HG03520 (cell line): ENCODE data around the gene SLC8A1.

Experiments used
- ATAC-seq: cut with Tn5 transposase; IDR thresholded peaks from one replicate; pipeline ENCODE4 v1.9.1; 2021; ENCODE audit warnings: mild to moderate bottlenecking, moderate library complexity; ENCODE audit not compliant: unreplicated experiment

Gene SLC8A1

DNA sequence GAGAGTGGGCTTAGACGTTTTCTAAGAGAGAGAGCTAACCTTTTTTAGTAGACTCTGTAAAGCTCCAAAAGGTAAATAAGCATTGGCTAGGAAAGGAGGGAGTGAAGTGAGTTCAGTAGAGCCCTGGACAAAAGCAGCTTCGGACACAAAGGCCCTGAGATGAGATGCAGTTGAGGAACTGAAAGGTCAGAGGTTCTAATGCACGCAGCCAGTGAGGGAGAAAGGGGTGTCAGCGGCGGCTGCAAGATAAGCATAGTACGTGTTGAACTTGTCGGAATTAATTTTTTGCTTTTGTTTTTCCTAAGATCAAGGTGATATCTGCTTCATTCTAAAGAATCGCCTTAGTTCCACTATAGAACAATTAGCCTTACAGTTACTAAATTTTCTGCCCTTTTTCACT, 11.2 kb upstream of the SLC8A1 start:
- no peak for ATAC-seq

DNA sequence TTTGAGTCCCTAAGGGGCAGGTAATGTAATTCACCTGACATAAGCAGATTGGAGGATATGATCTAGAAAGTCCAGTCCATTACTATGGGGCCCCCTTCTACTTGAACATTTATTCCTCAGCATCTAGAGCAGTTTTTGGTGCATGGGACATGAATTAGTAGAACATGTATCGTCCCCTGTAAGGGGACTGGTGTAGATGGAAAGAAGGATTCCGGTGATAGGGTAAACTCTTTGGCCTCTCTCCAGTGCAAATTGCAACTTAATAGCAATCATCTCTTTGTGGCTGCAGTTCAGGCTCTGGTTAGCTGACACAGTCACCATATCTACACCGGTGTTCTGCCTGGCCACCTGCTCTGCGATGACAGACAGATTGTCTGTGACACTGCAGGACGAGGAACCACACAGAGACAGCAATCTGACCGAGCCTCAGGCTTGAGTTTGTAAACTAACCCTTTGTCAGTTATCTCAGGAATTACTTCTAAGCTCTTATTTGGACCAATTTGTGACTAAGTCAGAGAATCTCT, 6.4 kb upstream of the SLC8A1 start:
- ATAC-seq, result no peak

DNA sequence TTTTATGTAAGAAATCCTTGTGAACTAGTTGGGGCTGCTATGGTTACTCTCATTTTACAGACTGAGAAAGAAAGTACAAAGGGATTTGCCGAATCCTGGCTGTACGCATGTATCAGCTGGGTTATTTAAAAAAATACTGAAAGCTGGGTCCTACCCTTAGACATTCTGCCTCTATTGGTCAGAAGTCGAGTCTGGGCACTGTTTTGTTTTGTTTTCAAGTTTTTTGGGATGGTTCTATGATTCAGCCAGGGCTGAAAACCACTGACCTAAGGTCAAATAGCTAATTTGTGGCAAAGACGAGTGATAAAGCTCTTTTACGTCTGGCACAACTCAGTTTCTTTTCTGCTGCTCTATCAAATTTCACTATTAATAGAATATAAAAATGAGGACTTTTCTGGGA, 5.9 kb upstream of the SLC8A1 start:
- ATAC-seq, result no peak

DNA sequence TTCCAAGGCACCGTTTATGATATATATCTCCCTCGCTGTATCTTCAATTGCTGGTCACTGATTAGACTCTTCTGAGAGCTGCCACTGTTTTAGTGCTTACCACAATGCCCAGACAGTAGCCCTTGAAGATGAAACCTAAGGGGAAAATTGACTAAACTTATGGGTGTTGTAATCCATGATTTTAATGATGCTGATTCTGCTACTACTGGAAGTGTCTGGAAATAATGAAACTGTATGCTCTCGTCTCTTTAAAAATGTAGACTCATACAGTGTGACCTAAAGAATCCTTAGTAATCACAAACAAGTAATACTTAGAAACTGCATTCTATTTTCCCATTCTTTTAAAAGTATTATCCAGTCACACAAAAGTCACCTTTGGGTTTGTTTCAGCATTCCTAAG, 5.5 kb upstream of the SLC8A1 start:
- ATAC-seq, result no peak

DNA sequence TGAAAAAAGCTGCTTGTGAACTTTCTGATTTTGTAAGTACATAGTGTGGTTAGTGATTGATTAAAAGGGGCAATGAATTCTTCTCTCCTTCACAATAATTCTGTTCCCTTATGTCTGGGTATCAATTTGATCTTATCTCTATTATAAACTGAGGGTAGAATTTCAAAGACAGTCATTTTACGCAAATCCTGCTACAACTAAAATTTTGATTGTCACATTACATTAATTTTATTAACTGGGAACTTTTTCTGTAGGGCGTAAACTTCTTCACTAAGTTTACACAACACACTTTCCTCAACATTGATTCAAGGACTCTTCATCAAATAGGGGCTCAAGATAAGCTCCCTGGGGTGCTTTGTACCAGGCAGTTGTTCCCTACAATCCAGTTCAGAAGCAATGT, 5.0 kb upstream of the SLC8A1 start:
- ATAC-seq, result no peak

DNA sequence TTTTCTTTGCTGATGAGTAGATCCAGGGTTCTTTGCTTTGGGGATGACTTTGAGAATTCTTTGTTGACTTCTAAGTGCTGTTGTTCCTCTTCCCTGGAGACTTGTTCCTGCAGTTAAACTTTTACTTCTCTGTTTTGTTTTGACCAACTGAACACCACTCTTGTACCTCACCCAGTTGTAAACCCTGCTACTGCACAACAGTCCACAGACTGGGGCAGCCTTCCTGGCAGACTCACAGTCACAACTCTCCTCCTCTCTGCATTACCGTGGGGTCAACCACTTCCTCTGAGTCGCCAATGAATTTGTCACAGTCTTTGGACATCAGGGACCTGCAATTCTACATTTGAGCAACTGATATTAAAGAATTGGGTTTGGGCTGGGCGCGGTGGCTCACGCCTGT, 3.8 kb upstream of the SLC8A1 start:
- no peak for ATAC-seq

DNA sequence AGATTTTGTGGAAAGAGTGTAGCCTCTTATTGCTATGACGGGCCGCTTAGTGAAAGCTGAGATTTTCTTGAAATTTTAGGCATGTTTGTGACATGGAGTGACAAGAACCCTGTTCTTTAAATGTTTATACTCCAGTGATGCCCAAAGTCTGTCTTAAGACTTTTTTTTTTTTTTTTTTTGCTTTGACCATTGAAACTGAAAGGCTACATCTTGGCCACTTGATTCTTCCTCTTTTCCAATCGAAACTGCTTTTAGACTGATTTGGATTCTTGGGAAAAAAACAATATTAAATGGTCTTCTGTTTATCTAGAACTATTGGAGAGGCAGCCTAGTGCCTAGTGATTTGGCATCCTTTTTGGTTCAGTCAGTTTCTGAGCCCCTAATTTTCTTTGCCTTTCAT, 2.4 kb upstream of the SLC8A1 start:
- ATAC-seq, result no peak

DNA sequence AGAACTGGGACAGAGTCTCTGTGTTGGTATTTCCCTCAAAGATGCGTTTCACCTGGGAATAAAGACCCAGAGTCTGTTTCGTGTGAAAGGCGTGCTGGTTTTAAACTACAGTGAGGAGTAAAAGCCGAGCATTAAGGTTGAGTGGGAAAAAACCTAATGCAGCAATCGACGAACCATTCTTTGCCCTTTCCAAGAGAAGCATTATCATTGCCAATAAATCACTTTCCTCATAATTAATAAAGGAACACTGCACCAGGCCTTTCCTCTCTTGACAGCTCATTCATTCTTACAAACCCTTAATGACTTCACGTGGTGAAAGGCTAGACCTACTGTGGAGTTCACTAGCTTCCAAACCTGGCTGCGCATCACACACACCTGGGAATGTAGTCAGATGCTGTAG, 896 bp upstream of the SLC8A1 start:
- no peak for ATAC-seq

DNA sequence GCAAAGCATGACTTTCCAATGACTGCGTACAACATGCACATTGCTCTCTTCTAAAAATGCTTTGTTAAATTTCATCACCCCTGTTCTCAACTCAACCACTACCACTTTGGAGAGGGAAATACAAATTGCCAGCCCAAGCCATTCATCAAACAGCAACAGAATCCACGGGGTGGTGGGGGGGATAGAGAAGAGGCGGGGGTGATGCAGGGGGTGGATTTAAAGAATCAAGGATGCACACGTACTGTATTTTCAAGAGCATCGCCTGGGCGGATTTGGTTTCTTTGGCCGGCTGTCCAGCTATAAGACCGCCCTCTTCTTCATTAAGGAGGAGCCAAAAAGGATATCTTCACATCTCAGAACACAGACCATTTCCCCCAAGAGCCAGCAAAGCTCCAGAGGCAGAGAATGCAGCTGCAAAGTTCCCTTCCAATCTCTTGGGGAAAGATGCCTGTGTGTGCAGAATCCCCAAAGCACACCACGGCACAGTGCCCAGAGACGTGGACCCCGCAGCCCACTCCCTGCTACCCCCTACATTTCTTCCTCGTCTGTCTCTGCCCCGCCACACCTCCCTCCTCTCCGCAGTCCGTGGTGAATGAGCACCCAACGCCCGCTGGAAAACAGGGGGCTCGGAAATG, 977 bp downstream of the SLC8A1 start:
- no peak for ATAC-seq

DNA sequence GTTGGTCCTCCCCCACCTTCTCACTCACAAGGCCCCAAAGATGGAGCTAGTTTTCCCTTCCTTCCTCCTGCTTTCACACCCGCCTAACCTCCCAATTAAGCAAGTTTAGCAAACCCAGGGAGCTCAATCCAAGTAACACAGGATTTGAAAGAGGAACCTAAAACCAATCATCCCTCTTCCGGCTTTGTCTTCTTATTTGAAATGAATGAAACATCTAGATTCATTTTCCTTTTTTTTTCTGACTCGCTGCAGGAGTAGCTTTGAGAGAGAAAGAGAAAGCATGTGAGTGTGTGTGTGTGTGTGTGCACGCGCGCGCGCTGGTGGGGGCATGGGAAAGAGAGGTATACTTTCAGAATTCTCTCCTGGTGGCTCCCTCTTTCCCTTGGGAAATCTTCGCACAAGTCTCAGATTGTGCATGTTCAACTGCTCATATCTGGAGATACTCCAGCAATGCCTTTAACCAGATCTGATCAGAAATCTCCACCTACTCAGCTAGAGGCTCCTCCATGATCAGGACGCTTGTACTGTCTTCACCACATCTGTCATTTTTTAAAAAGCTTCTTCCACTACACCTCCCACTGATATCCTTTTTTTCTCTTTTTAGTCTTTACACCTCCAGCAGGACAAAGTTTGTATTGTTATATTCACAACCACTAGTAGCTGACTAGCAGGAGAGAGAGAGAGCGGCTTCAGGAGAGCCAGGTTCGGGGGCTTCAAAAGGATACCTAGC, 1.7 kb downstream of the SLC8A1 start:
- no peak for ATAC-seq

DNA sequence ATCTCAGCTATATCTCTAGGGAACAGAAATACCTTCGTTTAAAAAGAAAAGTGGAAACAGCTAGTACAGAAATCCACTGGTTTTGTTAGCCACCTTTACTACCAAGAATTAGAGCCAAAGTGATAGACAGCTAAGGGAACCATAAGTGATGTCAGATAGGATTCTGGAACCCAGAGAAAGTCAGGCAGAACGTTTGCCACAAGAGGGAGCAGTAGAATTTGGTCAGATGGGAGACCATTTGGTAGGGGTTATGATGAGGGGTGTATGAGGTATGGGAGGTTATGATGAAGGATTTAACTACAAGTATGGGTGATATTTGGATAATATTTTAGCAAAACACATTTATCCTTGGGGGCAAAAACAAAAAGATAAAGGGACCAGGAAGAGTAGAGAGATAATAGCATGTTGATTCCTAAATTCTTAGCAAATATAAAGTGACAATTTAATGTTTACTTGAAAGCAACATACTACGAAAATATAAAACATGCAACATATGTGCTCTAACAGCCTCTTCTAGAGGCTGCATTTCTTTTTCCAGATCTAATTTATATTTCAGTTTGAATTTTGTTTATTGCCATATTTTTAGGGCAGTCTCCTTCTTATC, 3.3 kb downstream of the SLC8A1 start:
- no peak for ATAC-seq

DNA sequence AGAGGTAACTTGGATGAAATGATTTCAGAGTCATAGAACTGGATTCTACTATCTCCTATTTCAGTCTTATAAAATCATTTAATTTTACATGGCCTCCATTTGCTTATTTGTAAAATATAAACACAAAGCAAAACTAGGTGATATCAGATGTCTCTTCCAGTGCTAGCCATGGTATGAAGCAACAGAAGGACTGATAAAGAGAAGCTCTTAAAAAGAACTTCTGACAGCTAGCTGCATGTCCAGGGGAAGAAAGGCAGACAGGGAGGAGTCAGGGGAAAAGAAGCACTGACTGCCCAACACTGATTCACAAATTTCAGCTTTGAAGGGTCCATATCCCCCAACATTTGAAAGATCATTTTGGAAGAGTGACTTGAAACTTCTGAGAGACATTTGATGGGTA, 6.4 kb downstream of the SLC8A1 start:
- no peak for ATAC-seq

DNA sequence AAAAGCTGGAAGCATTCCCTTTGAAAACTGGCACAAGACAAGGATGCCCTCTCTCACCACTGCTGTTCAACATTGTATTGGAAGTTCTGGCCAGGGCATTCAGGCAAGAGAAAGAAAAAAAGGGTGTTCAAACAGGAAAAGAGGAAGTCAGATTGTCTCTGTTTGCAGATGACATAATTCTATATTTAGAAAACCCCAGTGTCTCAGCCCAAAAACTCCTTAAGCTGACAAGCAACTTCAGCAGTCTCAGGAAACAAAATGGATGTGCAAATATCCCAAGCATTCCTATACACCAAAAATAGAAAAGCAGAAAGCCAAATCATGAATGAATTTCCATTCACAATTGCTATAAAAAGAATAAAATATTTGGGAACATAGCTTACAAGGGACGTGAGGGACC, 11.1 kb downstream of the SLC8A1 start:
- ATAC-seq, result no peak

DNA sequence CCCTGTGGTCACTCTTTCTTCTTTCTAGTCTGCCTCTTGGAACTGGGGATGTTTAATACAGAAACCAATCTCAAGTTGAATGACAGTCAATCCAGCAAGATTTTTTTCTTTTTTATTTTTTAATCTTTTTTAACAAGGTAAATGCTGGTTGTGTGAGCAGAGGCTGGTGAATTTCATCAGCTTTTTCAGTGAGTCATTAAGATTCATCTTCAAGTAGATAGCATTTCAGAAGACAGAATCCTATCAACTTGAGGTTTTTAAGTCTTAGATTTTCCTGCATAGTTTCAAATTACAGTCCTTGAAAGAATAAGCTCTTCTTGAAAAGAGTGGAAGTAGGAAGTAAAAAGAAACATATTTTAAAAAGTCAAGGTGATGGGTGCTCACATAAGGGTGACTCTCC, 12.4 kb downstream of the SLC8A1 start:
- ATAC-seq, result no peak

DNA sequence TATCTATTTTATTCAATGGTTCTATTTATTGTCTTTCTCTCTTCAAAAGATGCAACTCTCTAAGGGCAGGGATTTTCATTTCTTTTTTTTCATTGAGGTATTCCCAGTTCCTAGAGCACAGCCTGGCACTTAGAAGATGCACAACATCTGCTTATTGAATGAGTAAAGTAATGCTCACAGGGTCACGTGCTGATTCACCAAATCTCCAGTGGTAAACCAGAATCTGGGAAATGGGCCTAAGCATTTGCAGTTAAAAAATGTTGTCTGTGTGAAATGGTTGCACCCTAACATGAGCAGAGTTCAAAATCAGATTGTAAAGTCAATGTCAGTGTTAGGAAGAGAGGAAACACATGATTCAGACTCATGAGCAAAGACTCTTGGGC, 15.8 kb downstream of the SLC8A1 start:
- no peak for ATAC-seq

DNA sequence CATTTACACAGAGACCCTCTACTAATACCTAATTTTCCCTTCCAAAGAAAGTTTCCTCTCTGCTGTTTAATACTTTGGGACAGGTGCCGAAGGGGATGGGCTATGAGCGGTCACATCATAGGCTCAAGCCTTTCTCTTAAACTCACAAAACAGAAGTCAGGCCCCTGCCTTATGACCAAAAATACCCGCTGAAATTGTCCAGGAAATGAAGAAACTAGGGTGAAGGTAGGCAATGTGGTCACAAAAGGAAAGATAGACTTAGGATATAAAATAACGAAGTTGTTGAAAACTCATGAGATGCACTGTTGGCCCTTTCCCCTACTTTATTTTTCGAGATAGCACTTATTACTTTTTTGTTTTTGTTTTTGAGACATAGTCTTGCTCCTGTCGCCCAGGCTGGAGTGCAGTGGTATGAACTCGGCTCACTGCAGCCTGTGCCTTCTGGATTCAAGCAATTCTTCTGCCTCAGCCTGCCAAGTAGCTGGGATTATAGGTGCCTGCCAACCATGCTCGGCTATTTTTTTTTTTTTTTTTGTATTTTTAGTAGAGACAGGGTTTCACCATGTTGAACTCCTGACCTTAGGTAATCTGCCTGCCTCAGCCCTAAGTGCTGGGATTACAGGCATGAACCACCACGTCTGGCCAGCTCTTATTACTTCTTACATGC, 16.3 kb downstream of the SLC8A1 start:
- ATAC-seq, result no peak

DNA sequence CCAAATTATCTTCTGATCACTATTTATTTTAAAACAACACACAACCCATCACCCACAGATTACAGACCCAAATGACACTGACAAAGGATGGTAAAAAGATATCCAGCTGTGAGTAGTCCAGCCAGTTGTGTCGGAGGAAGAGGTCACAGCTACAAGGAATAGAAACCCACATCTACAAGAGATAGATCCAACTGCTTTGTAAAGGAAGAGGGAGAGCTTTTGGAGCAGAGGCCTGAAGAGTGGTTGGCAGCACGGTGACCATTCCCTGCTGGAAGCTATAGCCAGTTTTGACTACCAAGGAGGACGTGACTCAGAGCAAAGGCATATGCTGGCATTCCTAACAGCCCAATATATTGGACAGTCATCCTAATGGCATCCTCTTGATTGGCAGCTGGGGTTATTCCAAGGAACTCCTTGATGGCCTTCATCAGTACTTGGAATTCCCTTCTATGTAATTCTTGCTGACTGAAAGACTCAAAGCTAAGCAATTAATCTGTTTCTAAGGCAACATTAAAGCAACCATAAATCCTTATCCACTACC, 17.1 kb downstream of the SLC8A1 start:
- no peak for ATAC-seq

DNA sequence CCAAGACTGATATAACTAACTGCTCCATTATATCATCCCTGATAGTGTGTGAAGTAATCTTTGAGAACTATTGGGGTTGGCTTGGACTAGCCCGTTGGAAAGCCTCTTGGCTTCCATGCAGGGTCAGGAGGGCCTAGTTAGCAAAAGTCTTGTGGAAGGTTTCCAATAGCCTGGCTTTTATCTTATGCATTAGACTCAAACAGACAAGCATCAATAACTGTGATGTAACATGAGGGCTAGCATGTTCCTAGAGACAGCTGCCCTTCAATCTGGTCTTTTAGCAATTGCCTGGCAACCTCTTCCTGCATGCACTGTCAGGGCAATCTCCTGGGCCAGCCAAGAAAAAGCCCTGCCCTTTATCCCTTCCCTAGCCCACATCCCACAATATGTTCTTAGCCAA, 18.2 kb downstream of the SLC8A1 start:
- no peak for ATAC-seq

DNA sequence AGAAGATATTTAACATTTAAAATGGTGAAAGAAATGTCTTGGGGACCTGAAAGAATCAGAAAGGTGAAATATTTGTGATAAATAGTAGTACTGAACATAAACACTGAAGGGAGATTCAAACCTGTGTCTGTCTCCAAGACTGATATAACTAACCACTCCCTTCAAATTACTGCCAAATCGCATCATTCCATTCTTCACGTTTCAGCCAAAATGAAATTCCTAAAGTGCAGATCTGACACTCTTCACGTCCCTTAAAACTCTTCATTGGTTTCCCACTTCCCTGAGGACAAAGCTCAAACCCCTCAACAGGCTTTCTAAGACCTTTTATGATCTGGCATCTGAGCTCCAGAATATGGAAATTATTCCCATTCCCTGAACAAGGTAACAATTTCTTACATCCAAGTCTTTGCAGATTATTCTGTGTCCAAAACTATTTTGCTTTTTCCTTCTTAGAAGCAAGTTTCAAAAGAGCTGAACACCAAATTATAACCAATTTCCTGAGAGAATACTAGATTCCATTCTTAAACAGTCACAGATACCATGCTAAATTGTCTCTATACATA, 18.9 kb downstream of the SLC8A1 start:
- no peak for ATAC-seq

DNA sequence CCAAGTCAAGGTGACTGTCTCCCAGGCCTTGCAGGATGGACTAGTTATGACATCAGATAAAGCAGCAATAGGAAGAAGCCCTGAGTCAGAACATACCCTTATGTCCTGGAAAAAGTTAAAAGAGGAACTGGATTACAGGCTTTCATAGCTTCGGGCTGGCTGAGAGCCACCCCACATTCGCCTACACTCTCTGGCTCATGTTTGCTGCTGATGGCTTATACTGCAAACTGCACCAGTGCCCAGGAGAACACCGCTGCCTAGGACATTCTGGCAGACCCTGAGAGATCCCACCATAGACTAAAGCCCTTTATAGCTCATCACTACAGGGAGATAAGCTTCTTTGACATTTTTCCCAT, 20.3 kb downstream of the SLC8A1 start:
- ATAC-seq, result no peak
